Ovary (tissue), 1 donor: ENCODE results near the gene IP6K2.

Source experiments
- EP300 ChIP-seq: sonication (generic); formaldehyde crosslinking; IDR thresholded peaks from one replicate; pipeline ENCODE4 v1.6.1; 2017; ENCODE audit warnings: antibody characterized with exemption
- POLR2A ChIP-seq: fragments of 450-650 bp; IDR thresholded peaks from one replicate; pipeline ENCODE4 v1.6.1; 2017; ENCODE audit warnings: antibody characterized with exemption, mild to moderate bottlenecking, moderate library complexity

GRCh38 chr3:48655606-48656005, 61.4 kb downstream of the IP6K2 start:
- TF ChIP-seq EP300 (no peak), POLR2A (no peak)
